ENCODE measurements around the gene MTX3.

MTX3 gene, protein sequence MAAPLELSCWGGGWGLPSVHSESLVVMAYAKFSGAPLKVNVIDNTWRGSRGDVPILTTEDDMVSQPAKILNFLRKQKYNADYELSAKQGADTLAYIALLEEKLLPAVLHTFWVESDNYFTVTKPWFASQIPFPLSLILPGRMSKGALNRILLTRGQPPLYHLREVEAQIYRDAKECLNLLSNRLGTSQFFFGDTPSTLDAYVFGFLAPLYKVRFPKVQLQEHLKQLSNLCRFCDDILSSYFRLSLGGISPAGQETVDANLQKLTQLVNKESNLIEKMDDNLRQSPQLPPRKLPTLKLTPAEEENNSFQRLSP

DNA sequence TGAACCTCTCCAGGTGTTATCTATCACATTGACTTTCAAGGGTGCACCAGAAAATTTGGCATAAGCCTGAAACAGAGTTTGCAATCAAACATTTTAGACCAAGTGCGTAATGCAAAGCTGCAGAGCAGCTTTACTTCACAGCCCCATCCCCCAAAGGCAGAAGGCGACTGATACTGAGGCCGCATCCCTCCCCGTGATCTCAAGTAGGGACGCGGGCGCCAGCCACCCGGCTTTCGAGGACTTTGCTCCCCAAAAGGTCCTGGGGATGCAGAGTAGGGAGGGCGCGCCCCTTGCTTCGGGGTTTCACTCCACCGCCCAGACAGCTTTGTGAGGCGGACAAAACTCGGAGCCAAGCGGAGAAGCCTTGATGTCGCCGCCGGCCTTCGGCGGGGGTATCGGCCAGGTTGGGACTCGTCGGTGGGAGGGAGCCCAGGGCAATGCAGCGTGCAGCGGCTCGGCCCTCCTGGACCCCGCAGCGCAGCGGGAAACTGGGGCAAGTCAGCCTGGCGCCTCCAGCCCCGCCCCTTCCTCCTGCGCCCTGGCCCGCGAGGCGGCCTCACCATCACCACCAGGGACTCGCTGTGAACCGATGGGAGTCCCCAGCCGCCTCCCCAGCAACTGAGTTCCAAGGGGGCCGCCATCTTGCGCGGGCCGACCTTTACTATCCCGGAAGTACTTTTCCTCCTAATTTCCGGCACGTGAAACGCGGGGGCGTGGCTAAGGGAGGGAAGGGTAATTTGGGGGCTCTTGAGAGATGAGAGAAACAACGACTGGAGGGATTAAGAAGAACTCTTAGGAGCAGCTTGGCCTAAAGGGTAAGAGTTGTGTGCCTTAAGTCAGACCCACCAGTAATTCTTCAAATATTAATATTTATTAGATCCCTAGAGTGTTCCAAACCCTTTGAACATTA lies at the start of gene MTX3:
Gene MTX3 (minus strand): TSS at position 665 of the 910 bp plus-strand sequence. CDS start 24 bp downstream, at position 641.
- peak; percentile 77 for DNase-seq

DNA sequence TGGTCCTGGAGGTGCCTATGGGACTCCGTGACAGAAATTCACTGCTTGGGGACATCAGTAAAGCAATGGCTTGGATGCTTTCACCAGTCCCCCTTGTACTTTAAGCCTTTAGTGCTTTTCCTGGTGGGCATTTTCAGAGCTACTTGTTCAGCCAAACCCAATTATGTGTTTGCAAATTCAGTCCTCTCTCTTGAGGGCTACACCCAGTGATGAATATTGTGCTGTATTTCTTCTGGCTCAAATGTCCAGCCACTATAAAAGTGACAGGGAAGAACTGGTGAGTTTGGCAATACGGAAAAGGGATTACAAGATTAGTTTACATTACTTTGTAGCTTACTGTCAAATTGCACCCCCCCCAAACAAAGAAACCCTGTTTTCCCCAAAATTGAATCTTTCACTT lies 48.6 kb upstream of the MTX3 start:
- DNase-seq: no peak

DNA sequence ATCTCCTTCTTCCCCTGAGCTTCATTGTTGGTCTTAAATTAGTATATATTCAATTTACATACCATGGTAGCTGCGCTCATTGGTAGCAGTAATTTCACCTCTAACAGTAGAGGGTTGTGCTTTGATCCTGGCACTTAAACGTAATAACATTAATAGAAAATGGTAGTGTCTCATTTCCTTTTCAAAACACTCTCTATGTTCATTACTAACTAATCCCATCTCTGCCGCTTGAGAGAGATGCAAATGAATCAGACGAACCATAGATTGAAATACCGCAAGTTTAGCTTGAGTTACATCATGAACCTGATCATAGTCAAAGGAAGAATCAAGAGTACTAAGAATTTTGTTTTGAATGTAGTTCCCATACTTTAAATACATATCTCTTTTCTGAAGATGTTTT lies 46.3 kb upstream of the MTX3 start:
- DNase-seq: no peak

DNA sequence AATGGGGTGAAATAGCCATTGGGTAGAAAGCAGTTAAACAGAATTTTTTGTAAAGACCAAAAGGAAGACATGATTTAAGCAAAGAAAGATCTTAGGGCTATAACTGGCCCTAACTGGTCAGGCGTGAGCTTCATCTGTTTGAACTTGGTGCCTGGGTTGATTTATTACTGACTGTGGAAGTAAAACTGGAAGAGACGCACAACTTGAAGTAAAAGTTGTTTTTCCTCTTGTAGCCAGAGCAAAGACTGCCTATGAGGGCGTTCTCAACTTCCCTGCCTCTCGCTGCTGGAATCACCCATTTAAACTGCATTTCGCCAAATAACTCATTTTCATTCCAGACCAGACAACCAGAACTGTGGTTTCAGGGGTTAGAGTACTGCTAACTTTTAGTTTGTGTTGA lies 45.6 kb upstream of the MTX3 start:
- no peak for DNase-seq

DNA sequence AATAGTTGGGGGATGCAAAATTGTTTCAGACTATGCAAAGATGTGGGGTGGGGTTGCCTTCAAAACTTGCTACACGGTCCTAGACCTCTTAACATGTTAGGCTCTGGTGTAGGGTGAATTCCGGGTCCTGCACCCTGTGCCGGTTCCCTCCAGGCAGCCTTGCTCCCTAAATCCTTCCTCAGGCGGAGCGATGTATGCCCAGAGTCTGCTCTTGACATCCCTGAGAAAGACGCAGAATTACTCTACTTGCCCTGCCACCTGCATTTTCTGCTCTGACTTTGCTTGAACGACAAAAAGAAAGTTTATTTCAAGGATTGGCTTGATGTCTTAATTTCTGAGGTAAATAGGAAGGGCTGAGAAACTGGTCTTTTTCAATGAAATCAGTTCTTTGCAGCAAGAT lies 44.8 kb upstream of the MTX3 start:
- no peak for DNase-seq

DNA sequence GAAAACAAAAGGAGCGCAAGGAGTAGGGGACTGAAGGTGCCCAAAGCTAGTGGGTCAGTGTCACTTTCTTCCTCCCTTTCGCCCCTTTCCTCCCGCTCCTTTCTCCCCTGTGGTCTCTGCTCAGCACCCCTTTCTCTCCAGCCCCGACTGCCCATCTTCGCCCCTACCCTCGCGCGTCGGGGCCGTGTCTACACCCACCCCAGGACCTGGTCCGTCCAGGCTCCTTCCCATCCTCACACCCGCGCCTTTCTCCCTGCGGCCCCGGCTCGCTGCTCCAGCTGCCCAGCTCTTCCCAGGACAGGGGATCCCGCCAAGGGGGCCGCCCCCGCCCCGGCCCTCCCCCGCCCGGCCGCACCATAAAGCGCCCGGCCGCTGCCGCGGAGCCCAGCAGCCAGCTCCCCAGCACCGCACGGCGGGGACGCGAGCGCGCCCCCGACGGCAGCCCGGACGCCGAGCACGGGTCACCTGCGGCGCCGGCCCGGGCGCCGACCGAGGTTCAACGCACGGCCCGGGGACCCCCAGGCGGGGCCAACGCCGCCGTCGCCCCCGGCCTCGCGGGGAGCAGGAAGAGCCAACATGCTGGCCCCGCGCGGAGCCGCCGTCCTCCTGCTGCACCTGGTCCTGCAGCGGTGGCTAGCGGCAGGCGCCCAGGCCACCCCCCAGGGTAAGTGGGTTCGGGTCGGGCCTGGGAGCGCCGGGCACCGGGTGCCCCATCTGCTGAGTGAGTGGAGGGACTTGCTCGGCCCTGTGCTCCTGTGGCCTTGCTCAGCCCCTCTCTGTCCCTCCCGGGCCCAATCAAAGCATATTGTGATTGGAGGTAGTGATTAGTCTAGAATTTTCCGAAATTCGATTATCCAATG lies 44.1 kb upstream of the MTX3 start, which contains the start of gene THBS4:
Gene THBS4 (plus strand): TSS at position 387 of the 860 bp plus-strand sequence. CDS start 190 bp downstream, at position 577.
- no peak for DNase-seq

DNA sequence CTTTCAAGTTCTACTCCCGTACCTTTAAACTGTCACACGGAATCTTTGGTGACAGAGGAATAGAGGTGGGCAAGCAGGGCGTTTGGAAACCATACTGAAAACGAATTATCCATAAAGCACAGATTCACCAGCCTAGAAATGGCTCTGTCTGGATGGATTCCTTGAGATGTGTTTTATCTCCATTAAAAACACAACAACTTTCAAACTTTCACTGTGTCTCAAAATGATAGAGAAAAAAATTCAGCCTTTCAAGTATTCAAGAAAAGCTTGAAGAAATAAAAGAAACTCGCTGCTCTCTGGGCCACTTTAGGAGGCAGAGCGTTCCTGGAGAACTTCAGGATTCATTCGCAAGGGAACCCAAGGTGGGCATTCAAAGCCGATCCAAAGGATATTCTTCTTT lies 43.5 kb upstream of the MTX3 start:
- DNase-seq: no peak

DNA sequence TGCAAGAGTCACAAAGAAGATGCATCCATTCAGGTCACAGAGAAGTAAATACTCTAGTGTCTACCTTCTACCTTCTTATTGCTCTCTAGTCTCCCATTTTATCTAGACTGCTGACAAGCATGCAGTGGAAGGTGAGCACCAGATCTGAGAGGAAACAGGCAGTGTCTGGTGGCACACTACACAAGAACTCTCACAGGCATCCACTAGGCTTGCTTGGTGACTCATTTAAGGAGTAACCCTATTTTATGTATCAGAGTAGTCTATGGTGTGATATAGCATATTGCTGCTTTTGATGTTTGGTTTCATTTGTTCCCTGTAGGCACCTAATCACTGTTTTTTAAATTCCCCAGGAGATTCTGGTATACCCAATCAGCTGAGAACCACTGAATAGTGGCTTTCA lies 42.5 kb upstream of the MTX3 start:
- DNase-seq: no peak

DNA sequence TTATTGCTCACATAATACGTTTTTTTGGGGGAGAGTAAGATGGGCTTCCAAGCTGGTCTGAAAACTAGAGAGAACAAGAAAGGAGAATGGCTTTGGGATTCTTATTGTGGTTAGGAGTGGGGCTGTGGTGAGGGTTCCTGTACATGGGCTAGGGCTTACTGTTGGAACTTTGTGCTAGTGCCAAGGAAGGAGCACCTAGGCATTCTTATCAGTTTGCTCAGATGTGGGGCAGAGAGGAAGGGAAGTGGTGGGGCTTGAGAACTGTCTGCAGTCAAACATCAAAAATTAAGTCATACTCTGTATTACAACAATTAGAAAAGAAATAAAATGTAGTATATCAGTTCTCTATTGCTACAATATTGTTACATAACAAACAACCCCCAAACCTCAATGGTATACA lies 40.0 kb upstream of the MTX3 start:
- DNase-seq: no peak

DNA sequence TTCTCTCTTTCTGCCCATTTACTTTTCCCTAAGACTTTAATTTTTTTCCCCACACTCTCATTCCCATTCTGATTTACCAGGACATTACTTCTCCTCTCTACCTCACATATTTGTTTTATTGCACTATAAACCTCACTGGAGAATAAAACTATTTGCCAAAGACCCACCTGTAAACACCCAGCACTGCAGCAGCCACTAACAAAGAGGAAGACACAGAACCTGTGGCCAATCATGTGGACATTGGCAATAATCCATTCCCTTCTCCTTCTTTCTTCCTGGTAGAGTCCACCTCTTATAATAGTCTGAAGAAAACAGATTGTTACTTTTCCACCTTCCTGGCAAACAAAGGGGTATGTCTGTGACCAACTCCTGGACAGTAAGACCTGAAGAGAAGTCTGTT lies 35.8 kb upstream of the MTX3 start:
- DNase-seq: no peak

DNA sequence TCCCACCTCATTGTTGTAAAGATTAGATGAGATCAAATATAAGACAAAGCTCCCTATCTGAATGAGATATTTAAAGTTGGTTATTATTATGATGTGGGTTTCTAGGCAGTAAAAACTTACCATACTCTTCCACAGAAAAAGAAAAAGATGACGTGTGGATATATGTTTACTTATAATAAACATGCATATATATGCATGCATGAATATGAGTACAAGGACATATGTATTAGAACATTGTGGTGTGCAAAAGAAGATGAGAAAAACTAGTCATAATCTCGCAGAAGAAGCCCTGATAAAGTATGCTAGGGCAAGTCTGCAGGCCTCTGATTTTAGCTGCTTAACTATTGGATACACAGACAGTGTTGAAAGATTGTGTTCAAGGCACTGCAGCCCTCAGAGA lies 34.0 kb upstream of the MTX3 start:
- no peak for DNase-seq

DNA sequence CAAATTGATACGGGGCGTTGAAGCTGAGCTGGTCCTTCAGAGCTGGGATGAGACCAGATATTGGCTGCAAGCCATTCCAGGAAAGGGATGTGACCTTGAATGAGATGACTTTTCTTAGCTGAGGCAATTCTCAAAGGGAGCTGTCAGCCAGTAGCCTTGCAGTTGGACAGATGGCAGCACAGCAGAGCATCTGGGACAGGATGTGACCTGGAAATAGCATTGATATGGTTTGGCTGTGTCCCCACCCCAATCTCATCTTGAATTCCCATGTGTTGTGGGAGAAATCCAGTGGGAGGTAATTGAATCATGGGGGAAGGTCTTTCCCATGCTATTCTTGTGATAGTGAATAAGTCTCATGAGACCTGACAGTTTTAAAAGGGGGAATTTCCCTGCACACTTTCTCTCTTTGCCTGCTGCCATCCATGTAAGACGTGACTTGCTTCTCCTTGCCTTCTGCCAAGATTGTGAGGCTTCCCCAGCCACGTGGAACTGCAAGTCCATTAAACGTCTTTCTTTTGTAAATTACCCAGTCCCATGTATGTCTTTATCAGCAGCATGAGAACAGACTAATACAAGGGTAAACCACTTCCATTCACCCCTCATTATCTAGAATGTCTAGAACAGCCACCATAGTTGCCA lies 19.8 kb upstream of the MTX3 start:
- DNase-seq: no peak

DNA sequence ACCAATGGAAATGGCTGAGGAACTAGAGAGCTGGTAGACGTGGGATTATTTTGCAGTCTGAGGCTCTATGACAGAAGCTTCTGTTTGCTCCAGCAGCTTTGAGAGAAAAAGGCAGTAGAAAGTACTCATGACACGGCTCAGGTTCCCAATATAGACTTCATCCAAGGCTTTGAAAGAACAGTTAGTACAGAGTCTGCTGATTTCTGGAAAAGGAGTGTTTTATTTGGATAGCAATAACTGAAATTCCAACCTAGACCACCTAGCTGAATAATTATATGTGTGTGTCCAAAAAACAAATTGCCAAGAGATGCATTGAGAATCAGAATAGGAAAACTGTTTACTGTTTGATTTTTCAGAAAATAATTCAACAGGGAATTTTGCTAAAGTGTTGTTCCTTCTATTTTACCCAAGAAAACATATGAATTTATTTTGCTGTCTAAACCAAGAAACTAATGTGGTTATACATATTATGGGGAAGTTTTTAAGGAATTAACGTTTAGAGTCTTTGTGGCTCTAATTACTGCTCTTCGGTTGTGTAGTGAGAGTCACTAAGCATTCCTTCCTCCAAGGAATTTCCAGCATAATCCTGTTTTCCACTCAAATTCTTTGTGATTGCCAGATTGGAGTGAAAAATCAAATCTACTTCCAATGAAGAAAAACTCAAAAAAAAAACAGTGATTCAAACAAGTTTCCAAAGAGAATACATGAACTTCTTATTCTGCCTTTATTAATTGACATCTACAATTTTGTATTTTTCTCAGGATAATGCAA lies 18.1 kb upstream of the MTX3 start:
- no peak for DNase-seq

DNA sequence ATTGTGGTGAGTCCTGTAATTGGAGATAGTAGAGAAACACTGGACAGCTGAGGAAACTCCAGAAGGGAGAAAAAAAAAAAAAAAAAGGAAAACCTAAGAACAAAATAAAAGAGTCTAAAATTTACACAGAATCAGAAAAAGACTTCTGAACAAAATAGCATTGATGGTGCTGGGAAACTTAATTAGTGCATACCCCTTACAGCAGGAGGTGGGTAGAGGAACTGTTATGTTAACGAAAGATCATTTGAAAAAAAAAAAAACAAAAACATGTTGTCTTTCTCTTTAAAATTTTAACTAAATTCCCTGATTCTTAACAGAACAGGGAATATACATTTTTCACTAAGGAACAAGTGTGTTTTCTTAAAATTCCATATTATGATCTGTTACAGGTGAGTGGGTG lies 11.6 kb upstream of the MTX3 start:
- DNase-seq: no peak

DNA sequence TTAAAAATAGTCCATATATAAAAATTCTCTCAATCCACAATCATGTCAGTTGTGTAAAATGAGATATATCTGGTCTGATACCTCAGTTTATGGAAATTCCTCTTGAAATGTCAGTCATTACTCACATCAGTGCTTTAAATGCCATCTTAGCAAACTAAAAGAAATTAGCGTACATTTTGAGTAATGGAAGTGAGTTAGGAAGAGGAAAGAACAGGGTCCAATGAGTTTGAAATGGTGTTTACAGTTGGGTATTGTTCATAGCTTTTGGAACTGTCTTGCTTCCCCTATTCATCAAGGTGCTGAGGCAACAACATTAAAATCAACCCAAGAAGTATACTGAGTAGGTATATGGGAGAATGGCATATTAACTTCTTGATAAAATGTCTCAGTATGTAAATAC lies 8.7 kb upstream of the MTX3 start:
- DNase-seq: no peak

DNA sequence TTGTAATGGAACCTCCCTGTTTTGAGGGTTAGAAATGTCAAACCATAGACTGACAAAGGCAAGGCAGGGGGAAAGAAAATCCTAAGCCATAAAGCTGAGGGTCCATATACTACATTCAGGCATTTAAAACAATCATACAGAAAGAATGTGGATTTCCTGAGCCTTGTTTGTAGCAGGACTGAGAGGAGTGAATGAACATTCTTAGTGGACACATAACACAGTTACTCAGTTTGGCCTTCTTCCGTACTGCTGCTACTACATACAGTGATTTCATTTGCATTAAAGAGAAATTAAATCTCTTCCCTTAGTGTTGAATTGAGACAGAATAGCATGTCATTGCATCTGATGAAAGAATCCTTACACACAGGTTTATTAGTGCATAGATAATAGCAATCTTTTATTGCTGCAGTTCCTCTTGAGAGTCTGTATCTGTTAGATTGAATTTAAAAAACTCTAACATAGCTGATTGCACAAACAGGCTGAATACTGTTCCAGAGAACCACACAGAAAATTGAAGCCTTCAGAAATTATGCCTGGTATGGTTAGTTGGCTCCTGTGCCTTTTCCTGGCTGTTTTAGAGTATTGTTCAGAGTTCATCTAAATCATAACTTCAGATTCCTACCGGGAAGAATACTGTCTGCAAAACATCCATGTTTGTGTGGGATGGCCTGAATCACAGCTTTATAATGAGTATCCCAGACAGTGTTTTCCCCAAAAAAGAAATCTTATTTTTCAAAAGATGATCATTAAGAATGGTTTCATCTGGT lies 2.0 kb upstream of the MTX3 start:
- no peak for DNase-seq

DNA sequence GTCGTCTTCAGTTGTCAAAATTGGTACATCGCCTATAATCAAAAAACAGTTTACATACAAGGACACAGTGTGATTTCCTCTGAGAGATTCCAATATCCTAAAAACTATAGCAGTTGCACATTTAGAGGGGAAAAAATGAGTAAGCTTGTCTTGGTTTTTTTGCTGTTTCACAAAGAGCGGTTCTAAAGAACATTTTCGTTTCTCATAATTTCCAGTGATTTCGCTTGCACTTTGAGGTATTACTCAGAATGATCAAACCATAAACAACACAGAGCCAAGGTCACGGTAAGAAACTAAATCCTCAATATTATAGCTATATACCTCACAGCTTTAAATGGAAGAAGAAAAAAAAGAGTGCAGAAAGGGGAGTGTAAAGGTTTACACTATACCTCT lies 861 bp downstream of the MTX3 start:
- DNase-seq: no peak

DNA sequence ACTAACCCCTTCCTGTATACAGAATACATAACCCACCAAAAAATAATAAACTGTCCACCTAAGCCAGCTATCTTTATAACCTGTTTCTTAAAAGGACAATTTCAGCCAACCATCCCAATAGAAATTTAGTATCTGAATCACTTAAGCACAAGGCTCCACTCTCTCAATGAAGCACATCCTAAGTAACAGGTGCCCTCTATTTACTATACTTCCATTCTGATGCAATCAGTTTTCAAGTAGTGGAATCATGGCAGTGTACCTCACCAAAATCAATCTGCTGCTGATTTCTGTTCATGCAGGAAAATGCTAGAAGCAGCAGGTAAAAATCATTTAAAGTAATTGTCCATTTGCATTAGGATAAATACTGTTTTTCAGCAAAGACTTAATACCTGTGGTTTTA lies 4.8 kb downstream of the MTX3 start:
- no peak for DNase-seq

DNA sequence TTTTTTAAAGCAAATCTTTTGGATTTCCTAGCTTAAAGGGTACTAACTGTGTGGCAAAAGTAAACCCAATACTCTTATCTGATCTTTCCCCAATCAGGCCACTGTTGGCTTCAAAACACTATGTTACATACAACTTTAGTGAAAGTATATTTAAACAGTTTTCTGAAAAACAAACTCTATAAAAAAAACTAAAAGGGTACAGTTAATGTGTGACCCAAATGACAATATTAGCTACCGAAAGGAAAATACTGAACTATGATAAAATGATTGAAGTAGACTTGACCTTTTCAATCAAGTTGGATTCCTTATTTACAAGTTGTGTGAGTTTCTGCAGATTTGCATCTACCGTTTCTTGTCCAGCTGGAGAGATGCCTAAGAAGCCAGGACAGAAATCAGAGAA lies 5.8 kb downstream of the MTX3 start:
- DNase-seq: no peak

DNA sequence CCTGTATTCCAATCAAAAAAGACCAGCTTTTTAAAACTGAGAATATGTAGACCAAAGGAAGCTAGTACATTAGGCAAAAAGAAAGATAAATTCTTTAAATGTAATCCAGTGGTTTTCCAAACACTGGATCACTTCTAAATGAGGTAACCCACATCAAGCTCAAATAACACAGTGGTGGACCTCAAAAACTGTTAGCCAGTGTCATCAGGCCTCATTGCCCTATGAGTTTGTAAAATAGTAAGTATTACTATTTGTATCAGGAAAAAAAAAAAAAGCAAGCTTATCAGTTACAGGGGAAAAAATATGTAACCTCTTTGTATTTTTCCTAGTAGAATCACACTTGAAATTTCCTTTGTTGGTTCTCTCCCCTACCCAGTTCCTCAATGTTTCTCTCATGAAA lies 6.7 kb downstream of the MTX3 start:
- no peak for DNase-seq

DNA sequence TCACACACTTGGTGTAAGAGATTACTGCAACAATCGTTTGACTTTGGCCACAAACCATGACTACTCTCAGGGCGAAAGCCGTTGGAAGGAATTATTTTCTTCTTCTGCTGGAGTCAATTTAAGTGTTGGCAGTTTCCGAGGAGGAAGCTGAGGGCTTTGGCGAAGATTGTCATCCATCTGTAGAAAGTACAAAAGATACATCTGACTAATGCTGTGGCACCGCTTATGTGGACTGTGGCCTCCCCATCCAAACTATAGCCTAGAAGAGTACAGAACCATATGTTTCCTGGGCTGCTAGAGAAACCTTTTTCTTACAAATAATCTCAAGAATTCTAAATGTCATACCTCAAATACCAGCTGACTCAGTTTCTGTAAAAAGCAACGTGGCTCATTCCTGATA lies 7.4 kb downstream of the MTX3 start:
- DNase-seq: no peak

Measured in NCI-H2029 (cell line).